Skeletal muscle satellite cell (primary cell): ENCODE data around the gene ACTL8.

Experiments
- H3K27me3 ChIP-seq: 2 replicates; pipeline ENCODE4 v1.7.0; 2013; ENCODE audit warnings: low read length; ENCODE audit not compliant: control insufficient read depth, insufficient read depth
- H3K36me3 ChIP-seq: 2 replicates; pipeline ENCODE4 v1.7.0; 2013; ENCODE audit warnings: mild to moderate bottlenecking, control low read depth, low read length; ENCODE audit not compliant: insufficient read depth
- H3K4me1 ChIP-seq: 2 replicates; pipeline ENCODE4 v1.7.0; 2013; ENCODE audit warnings: low read length; ENCODE audit not compliant: control insufficient read depth, insufficient read depth
- H3K4me2 ChIP-seq: 2 replicates; pipeline ENCODE4 v1.7.0; 2013; ENCODE audit warnings: mild to moderate bottlenecking, low read length
- H3K4me3 ChIP-seq: 2 replicates; pipeline ENCODE4 v1.7.0; 2013; ENCODE audit warnings: low read length
- H3K9ac ChIP-seq: 2 replicates; pipeline ENCODE4 v1.7.0; 2013; ENCODE audit warnings: mild to moderate bottlenecking, low read depth, low read length, moderate library complexity
- H3K9me3 ChIP-seq: replicated peaks from 2 replicates; pipeline ENCODE4 v1.7.0; 2013; ENCODE audit warnings: mild to moderate bottlenecking, control low read depth, low read length

Gene ACTL8

DNA sequence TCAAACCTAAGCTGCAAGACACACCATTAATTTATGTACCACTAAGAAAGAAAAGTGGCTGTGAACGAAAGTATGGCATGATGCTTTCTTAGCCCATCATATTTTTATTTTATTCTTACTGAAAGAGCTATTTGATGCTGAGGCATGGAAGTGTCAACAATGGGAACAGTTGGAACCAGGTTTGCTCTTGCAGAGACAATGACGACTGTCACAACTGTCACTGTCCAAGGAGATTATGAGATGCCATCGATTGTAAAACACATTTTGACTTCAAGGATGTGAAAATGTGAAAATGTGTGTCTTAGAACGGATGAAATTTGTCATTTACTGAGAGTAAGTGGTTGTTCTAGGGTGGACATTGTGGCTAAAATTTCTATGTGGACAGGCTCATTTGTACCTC is 2.8 kb upstream of the ACTL8 start:
- no peak overlapping the region for H3K4me3 ChIP-seq
- H3K27me3 ChIP-seq: no peaks in the 10 kb centered on the region
- no peaks in the 10 kb centered on the region for H3K36me3 ChIP-seq
- no peaks in the 10 kb centered on the region for H3K4me1 ChIP-seq
- H3K4me2 ChIP-seq: no peak overlapping the region
- H3K9me3 ChIP-seq: peaks cover 4% of the 10 kb centered on the region
- H3K9ac ChIP-seq: no peak overlapping the region

DNA sequence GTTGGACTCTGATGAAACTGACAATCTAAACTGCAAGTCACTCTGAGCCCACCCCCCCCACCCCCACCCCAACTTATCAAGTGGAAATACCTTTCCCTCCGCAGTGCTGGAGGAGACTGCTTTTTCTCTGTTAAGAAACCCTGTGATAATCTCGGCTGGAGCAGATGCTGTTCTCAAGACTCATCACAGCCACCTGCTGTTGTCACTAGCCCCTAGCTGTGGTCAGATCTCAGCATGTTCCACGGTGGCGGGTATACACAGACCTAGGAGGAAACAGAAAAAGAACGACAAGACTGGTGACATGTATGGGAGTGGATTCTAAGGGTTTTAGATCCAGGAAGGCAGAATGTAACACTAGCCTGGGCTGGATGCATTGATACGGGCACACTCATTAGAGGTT is 2.3 kb downstream of the ACTL8 start:
- no peak overlapping the region for H3K4me2 ChIP-seq
- H3K9me3 ChIP-seq: peaks cover 12% of the 10 kb centered on the region
- H3K36me3 ChIP-seq: no peaks in the 10 kb centered on the region
- no peak overlapping the region for H3K9ac ChIP-seq
- no peak overlapping the region for H3K4me3 ChIP-seq
- H3K27me3 ChIP-seq: no peaks in the 10 kb centered on the region
- H3K4me1 ChIP-seq: peaks cover 3% of the 10 kb centered on the region

DNA sequence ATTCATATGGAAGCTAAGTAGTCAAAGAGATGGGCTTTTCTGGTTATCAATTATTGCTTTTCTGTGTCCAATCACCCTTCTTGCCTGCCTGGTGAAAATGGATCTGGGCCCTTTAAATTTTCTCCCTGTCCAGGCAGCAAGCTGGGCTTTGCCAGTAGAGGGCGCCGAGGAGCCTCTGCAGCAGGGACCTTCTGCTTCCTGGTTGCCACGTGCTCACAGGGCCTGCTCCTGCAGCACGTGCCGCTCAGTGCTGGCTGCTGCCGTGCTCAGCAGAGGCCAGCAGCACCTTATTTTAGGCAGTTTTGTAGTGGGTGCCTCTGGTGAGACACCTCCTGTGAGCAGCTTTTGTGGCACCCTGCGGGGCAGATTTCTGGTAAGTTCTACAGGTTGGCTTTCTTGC is 4.0 kb downstream of the ACTL8 start:
- Histone ChIP-seq H3K36me3 (no peaks in the 10 kb centered on the region), H3K4me2 (no peak overlapping the region), H3K4me1 (peaks cover 3% of the 10 kb centered on the region), H3K27me3 (no peaks in the 10 kb centered on the region), H3K4me3 (no peak overlapping the region), H3K9me3 (peaks cover 12% of the 10 kb centered on the region), H3K9ac (no peak overlapping the region)

DNA sequence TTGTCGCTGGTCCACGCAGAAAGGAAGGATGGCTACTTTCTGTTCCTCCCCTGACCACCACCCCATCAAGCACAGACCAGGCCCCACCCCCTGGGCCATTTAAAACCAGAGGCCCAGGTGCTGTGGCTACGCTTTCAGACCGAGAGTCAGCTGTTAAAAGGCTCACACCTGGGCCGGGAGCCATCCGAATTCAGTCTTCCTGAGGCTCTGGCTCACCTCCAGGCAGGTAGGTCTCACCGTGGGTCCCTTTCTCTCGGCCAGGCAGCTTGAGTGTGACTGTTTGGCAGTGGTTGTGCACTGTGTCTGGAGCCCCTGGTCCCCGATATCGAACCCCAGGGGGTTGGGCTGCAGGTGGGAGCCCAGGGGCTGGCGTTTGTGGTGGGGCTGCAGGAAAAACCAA is 7.2 kb downstream of the ACTL8 start:
- H3K4me3 ChIP-seq: no peak overlapping the region
- H3K4me1 ChIP-seq: peaks cover 25% of the 10 kb centered on the region
- no peaks in the 10 kb centered on the region for H3K27me3 ChIP-seq
- H3K36me3 ChIP-seq: no peaks in the 10 kb centered on the region
- no peak overlapping the region for H3K9ac ChIP-seq
- H3K9me3 ChIP-seq: peaks cover 8% of the 10 kb centered on the region
- no peak overlapping the region for H3K4me2 ChIP-seq

DNA sequence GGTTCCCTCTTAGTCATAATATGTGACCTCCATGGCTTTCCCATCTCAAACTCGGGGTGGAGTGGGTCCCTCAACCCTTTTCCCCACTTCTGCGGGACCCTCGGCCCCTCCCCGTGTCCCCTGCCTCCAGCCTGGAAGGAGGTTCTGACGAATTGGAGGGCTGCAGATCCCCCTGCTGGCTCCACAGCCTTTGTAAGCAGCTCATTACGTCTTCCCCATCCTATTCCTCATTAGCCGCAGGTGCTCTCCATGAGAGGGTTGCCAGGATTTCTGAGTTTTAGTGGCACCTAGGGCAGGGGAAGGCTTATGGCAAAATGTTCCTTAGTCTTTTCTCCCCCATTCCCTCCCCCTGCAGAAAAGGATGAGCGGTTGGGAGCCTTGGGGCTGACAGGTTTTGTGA is 8.3 kb downstream of the ACTL8 start:
- Histone ChIP-seq H3K4me2 (no peak overlapping the region), H3K27me3 (no peaks in the 10 kb centered on the region), H3K4me1 (peaks cover 33% of the 10 kb centered on the region), H3K4me3 (no peak overlapping the region), H3K9ac (no peak overlapping the region), H3K9me3 (peaks cover 8% of the 10 kb centered on the region), H3K36me3 (no peaks in the 10 kb centered on the region)

DNA sequence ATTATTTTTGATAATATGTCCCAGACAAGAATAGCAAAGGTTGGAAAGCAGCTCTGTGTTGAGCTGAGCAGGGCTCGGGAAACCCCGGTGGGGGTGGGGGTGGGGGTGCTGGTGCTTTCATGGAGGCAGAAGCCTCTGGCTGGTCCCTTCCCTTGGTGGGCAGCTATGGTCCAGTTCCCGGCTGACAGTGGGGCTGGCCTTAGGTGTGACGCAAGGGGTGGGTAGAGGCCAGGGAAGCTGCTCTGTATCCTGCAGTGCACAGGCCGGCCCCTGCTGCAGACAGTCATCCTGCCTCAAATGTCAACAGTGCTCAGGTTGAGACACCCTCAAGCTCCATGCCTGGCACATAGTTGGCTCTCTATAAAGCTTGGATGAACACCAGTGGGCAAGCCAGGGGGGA is 8.9 kb downstream of the ACTL8 start:
- Histone ChIP-seq H3K9me3 (peaks cover 6% of the 10 kb centered on the region), H3K9ac (no peak overlapping the region), H3K4me1 (peaks cover 39% of the 10 kb centered on the region), H3K4me3 (no peak overlapping the region), H3K4me2 (no peak overlapping the region), H3K36me3 (no peaks in the 10 kb centered on the region), H3K27me3 (no peaks in the 10 kb centered on the region)

DNA sequence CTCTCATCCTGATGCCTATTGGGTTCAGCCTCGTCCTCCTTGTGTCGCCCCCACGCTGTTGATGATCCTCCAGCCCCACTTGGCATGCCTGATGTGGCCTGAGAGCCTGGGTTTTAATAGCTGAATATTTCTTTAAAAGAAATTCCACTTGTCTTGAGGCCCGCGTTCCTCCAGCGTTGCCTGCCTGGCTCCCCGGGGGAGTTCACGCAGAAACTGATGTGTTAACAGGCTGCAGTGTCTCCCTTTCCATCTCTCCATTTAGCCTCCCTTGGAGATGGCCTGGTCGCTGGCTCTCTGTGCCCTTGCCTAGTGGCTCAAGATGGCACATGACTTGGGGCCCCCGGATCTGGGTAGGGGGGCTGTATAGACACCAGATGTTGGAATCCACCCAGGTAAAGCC is 9.5 kb downstream of the ACTL8 start:
- Histone ChIP-seq H3K9ac (no peak overlapping the region), H3K4me2 (no peak overlapping the region), H3K36me3 (no peaks in the 10 kb centered on the region), H3K9me3 (no peaks in the 10 kb centered on the region), H3K4me3 (no peak overlapping the region), H3K27me3 (no peaks in the 10 kb centered on the region), H3K4me1 (peaks cover 45% of the 10 kb centered on the region)

DNA sequence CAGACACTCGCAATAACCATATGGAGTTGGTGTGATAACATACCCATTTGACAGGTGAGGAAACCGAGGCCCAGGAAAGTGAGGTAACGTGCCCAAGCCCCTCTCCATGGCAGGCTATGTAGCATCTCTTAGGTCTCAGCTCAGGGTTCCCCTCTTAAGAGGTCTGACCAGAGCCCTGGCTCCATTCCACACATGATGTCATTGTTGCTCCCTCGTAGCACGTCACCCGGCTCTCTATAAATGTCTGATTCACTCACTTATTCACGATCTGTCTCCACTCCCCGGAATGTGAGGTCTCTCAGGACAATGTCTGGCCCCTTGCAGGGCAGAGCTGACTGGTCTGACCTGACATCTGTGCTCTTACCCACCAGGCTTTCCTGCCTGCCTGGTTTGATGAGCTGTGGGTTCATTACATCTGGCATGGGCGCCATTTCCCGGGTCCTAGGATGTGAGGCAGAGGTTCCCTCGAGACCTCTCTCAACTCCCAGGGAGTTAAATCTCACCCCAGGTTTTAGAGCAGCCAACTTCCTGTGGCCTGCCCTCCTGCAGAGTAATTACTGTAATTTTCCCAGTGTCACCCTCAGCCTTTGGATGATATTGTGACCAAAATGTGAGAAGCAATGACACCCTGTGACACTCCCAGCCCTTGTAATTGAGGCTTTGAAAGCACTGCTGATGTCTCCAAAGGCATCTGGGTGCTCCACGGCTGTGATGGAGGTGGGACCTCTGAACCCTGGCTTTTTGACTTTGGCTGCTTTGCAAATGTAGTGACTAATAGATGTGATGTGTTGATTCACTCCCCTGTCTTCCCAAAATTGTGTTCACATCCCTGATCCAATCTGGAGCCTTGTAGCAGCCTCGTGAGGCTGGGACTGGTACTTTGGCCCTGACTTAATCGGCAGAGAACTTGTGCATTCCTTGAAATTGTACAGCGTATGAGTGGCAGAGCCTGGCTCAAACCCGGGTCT is 10.6 kb downstream of the ACTL8 start:
- Histone ChIP-seq H3K4me2 (peak overlapping the region; percentile 63), H3K36me3 (no peaks in the 10 kb centered on the region), H3K27me3 (no peaks in the 10 kb centered on the region), H3K9me3 (no peaks in the 10 kb centered on the region), H3K4me3 (peak overlapping the region; percentile 17), H3K9ac (peak overlapping the region; percentile 66), H3K4me1 (peaks cover 46% of the 10 kb centered on the region)

DNA sequence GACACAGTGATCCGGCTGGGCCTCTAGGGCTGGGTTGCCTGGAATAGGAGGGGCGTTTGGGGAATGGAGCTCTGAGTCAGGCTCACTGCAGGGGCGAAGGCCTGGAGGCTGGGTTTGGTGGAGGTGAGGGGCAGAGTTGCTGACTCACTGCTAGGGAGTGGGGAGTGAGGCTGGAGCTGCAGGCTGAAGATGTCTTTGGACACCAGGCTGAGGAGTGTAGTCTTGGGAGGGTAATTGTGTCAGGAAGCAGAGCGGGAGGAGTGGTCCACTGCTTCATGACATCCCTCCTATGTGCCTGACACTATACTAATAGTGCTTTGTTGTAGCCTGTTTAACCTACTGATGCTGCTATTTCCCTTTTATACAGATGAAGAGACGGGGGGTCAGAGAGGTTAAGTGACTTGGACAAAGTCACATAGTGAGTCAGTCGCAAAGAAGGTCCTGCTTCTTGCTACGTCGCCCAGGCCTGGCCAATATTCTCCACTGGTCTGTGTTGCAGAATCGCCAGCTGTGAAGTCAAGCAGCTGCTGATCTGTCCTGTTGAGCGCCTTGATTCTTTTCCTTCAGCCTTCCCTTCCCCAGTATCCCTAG is 13.6 kb downstream of the ACTL8 start:
- peaks cover 46% of the 10 kb centered on the region for H3K4me1 ChIP-seq
- no peaks in the 10 kb centered on the region for H3K36me3 ChIP-seq
- no peaks in the 10 kb centered on the region for H3K27me3 ChIP-seq
- H3K9ac ChIP-seq: peak overlapping the region; percentile 61
- H3K9me3 ChIP-seq: no peaks in the 10 kb centered on the region
- H3K4me2 ChIP-seq: peak overlapping the region; percentile 46
- peak overlapping the region; percentile 11 for H3K4me3 ChIP-seq

DNA sequence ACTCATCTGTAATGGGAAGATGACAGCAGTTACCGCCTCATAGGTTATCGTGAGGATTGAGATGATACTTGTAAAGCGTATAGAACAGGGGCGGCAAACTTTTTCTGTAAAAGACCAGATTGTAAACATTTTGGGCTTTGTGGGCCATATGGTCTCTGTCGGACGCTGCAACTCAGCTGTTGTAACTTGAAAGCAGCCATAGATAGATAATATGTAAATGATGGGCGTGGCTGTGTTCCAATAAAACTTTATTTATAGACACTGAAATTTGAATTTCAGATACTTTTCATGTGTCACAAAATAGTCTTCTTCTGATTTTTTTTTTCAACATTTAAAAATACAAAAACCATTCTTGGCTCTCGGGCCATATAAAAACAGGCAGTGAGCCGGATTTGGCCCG is 15.8 kb downstream of the ACTL8 start:
- no peak overlapping the region for H3K4me3 ChIP-seq
- H3K4me2 ChIP-seq: no peak overlapping the region
- H3K27me3 ChIP-seq: peaks cover 8% of the 10 kb centered on the region
- no peaks in the 10 kb centered on the region for H3K36me3 ChIP-seq
- H3K9ac ChIP-seq: no peak overlapping the region
- H3K9me3 ChIP-seq: no peaks in the 10 kb centered on the region
- H3K4me1 ChIP-seq: peaks cover 37% of the 10 kb centered on the region

DNA sequence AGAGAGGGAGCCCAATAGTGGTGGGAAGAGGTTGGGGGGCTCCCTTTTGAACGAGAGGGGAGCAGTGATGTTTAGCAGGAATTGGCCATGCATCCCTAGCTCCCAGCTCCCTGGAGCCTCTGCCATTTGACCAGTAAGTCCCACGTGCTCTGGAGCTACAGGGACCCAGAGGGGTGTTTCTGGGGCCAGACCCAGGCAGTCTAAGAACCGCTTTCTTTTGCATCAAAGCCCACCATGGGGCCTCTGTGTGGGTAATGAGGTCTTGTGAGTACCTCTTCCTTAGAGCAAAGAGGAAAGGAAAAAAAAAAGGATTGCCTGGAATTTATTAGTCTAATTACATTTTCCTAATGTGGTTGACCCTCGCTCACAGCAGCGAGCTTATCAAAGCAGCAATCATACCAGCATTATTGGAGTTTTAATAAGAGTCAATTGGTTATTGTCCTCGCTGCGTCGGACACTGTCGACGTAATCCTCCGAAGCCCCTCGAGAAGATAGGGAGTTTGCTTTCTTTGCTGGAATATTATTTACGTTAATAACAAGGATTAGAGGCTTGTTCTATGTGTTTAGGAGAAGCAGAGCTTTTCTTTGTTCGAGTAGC is 17.6 kb downstream of the ACTL8 start:
- Histone ChIP-seq H3K36me3 (no peaks in the 10 kb centered on the region), H3K9ac (no peak overlapping the region), H3K4me1 (peaks cover 21% of the 10 kb centered on the region), H3K27me3 (peaks cover 11% of the 10 kb centered on the region), H3K4me2 (no peak overlapping the region), H3K9me3 (no peaks in the 10 kb centered on the region), H3K4me3 (no peak overlapping the region)
